Frontal cortex (tissue), 4 donors: ENCODE results near the gene DPP3. TPM values are rescaled to one million over a fixed set of nuclear protein-coding genes. Genes with fewer than 3 reads are reported as not detected.
"Not testable (repeated sequence)": the region's sequence is repeated elsewhere in the genome, so short reads cannot be mapped to it uniquely, and the experiment has no call there.

Experiments used
- DNase-seq, 2 donors: peaks; one replicate each; pipeline ENCODE4 v3.0.0; 2012; ENCODE audit warnings: low spot score in 2 of 2
- FAIRE-seq: peaks from 2 replicates; lab custom pipeline; 2012; peaks lifted over from hg19 to GRCh38; lab: Jason Lieb, UNC
- total RNA-seq: library from RNA; depleted of rRNA; stranded (reverse); fragments of >200 nt; gene quantifications from one replicate; pipeline ENCODE4 v1.2.3, GENCODE V29; 2014
- donor health status: control.
- donor health status: control.
- donor health status: control.

Gene DPP3
- total RNA-seq, 1 donor from 2014 or later, result 39.1 TPM

DNA sequence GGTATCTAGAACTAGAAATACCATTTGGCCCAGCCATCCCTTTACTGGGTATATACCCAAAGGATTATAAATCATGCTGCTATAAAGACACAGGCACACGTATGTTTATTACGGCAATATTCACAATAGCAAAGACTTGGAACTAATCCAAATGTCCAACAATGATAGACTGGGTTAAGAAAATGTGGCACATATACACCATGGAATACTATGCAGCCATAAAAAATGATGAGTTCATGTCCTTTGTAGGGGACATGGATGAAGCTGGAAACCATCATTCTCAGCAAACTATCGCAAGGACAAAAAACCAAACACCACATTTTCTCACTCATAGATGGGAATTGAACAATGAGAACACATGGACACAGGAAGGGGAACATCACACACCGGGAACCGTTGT is 16.1 kb upstream of the DPP3 start:
- not testable (repeated sequence) for FAIRE-seq, DNase-seq

DNA sequence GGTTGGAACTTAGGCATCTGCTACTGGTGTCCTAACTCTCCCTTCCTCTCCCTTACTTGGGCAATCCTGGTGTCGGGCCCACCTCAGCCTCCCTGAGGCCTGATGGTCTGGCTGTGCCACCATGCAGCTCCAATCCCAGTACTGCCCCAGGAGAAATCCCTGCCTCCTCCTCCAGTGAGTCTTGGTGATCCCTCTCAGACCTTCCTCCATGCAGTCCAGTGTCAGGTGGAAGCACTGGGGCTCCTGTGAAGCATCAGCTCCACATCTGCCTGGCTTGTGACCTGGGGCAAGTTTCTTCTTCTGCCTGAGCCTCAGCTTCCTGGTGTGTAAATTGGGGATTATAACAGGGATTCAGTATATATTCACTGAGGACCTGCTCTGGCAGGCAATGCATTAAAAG is 15.3 kb upstream of the DPP3 start:
- no peak for DNase-seq
- FAIRE-seq, result no peak

DNA sequence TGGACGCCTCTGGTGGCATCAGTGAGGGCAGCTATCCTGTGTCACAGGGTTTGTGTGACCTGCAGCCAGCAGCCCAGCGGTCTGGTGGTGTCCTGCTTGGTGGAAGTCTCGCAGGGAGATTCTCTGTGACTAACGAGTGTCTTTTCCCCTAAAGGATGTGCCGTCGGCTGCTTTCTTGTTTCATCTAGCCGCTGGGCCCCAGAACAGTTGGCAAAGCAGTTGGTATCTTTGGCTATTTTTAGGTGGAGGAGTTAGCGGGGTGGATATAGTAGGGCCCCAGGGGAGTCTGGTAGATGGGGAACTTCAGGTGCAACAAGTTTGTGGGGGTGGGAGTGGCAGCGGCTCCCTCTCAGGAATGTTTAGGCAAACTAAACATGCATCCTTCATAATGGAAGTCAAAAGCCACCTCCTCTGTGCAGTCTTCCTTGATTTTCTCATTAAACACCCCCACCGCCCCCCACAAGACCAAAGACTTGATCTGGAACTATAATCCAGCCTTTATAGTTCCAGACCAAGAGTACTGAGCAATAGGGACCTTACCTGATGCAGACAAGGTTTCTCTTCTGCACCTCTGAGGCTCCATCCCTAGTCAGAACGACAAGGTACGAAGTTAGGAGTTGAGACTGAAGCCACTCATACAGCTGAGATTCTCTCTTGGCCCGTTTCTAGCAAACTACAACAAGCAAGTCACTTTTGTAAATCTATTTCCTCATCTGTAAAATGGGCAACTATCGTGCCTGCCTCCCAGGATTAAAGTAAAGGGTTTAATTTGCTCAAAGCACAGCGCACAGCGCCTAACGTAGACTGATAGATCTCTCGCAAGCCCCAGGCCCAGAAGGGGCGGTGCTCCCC is 14.6 kb upstream of the DPP3 start:
- DNase-seq, result no peak
- no peak for FAIRE-seq

DNA sequence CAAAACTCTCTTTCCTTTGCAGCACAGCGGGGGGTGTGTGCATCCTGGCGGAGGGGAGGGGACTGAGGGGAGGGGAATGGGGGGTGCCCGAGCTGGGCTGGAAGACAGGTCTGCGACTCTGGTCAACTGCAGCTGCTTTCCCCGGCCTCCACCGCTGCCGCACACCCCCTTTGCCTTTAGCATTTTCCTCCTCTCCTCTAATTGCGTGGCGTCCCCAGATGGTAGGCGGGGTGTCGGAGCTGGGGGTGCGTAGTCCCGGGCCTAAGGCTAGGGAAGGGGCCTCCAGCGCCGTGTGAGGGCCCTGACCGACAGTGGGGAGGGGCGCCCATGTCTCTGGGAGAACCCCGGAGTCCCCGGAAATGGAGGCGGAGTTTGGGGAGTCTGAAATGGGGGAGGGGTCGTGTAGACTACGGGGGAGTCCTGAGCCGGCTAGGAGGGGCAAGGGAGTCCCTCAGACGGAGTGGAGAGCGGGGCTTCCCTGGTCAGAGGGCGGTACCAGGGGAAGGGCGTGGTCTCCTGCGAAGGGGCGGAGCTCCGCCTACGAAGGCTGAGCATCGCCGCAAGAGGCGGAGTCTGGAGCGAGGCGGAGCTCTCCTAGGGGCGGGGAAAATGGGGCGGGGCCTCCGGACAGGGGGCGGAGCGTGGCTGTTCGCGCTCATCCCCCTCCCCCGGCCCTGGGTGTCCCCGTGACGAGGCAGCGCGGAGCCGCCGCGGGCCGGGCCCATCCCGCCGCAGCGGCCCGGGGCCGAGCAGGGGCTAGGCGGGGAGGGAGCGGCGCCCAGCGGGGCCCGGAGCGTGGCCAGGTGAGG is 13.8 kb upstream of the DPP3 start, which contains the start of gene PELI3:
PELI3 (plus strand) TSS at position 681 of the 809 bp plus-strand sequence. CDS start 1,224 bp downstream, outside the sequence.
- DNase-seq (peak; percentile 95 to 100), FAIRE-seq (no peak)

DNA sequence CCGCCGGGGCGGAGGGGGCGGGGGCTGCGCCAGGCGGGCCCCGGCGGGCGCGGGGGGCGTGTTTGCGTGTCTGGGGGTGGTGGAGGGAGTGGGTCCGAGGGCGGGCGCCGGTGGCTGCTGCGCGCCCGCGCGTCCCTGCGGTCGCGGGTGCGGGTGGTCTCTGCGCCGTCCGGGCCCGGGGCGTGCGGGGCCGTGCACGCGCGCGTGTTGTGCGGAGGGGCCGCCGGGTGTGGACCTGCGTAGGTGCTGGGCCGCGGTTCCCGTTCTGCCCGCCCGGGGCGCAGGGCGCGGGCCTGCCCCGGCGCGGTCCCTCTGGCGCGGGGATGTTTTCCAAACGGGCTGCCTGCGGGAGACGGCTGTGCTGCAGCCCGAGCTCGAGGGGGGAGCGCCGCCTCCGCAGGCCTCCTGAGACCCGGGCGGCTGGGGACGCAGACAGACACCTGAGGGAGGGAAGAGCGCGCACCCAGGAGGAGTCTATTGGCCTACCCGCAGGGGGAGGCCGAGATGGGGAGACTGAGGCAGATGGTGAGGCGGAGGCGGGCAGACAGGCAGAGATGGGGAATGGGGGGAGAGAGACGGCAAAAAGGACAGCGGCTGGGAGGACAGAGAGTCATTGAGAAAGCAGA is 13.1 kb upstream of the DPP3 start:
- FAIRE-seq (no peak), DNase-seq (peak in 1 of 2 donors; percentile 60)

DNA sequence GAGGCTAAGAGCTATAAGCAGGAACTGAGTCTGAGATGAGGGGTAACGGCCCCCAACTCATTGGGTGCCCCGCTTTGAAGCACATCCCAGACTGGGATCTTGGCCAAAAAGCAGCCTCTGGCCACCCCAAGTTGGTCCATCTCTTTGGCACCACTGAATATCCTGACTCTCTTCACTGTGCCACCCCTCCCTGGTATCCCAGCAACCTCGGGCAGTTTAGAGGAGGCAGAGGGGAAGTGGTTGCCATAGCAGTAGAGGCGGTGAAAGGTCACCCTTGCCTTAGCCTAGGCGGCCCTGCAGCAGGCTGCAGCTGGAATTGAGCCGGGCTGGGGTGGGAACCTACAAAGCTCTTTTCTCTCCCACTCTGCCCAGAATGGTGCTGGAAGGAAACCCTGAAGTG is 12.5 kb upstream of the DPP3 start:
- FAIRE-seq (no peak), DNase-seq (peak in 1 of 2 donors; percentile 61)

DNA sequence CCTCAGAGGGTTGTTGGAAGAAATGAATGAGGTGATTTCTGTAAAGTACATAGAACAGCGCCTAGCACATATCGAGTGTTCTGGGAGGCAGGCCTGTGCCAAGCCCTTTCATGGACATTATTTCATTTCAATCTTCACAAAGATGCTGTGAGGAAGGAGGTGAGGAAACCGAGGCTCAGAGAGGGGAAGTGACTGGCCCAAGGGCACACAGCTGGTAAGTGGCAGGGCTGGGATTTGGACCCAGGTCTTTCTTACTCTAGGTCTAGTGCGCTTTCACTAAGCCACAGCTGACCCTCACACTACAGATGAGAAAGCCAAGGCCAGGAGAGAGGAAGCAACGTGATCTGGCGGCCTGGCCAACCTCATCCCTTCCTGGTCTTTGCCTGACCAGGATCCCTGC is 11.5 kb upstream of the DPP3 start:
- FAIRE-seq (no peak), DNase-seq (no peak)

DNA sequence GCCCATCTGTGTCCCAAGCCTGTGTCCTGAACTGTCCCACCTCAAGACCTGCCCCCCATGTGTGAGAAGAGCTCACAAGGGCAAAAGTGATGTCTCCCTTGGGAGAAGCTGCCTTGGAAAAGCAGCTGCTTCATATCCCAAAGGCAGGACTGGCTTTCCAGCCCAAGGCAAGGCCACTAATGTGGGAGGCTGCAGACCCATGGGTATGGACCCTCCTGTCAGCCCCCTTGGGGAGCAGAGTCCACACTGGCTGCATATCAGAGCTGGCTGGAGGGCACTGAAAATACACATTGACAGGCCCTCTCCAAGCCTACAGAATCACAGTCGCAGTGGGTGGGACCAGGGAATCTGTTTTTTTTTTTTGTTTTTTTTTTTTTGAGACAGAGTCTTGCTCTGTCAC is 10.8 kb upstream of the DPP3 start:
- DNase-seq, result no peak
- FAIRE-seq, result no peak

DNA sequence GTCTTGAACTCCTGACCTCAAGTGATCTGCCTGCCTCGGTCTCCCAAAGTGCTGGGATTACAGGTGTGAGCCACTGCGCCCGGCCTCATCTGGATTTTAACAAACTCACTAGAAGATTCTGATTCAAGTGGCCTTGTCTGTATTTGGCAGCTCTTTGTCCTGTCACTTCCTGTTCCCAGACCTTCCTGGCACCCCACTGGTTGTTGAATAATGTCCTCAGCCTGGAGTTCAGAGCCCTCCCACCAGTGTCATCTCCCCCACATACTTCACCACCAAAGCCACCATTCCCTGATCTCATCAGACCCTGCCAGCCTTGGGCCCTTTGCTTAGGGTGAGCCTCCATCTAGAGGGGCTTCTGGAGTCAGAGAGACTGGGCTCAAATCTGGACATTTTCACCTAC is 10.2 kb upstream of the DPP3 start:
- FAIRE-seq, result no peak

DNA sequence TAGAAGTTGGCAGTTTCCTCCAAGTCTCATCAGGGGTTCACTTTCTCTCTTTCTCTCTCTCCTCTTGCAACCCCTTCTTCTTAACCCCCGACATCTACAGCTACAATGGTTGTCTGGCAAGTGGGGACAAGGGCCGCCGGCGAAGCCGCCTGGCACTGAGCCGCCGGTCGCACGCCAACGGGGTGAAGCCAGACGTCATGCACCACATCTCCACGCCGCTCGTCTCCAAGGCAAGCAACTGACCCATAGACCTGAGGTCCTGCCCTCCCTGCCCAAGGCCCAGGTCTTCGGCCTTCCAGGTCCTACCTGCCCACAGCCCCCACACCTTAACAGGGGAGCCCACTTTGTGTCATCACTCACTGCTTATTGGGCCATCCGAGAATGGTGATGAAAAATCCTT is 9.1 kb upstream of the DPP3 start:
- no peak for FAIRE-seq
- DNase-seq, result no peak

More for the DNA sequence above, 10.2 kb upstream of the DPP3 start:
- no peak for DNase-seq

DNA sequence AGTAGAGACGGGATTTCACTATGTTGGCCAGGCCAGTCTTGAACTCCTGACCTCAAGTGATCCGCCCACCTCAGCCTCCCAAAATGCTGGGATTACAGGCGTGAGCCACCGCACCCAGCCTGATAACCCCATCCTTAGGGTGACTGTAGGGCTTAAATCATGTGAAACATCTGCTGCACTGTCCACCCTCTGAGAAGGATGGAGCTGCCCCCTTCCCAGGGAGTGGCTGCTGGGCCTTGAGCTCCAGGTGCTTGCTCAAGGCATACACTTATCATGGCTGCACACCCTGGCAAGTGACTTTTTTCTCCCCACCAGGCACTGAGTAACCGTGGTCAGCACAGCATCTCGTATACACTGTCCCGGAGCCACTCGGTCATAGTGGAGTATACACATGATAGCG is 8.2 kb upstream of the DPP3 start:
- FAIRE-seq (no peak), DNase-seq (no peak)

DNA sequence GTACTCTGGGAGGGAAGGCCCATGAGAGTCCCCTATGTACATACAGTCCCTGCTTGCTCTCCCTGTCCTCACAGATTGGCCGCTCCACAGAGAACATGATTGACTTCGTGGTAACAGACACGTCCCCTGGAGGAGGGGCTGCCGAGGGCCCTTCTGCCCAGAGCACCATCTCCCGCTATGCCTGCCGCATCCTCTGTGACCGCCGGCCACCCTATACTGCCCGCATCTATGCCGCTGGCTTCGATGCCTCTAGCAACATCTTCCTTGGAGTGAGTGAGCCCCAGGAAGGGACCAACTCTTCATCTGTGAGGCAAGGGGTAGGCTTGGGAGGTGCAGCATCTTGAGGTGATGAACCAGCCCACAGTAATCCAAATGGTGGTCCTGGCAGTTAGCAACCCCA is 7.1 kb upstream of the DPP3 start:
- DNase-seq, result no peak
- no peak for FAIRE-seq

DNA sequence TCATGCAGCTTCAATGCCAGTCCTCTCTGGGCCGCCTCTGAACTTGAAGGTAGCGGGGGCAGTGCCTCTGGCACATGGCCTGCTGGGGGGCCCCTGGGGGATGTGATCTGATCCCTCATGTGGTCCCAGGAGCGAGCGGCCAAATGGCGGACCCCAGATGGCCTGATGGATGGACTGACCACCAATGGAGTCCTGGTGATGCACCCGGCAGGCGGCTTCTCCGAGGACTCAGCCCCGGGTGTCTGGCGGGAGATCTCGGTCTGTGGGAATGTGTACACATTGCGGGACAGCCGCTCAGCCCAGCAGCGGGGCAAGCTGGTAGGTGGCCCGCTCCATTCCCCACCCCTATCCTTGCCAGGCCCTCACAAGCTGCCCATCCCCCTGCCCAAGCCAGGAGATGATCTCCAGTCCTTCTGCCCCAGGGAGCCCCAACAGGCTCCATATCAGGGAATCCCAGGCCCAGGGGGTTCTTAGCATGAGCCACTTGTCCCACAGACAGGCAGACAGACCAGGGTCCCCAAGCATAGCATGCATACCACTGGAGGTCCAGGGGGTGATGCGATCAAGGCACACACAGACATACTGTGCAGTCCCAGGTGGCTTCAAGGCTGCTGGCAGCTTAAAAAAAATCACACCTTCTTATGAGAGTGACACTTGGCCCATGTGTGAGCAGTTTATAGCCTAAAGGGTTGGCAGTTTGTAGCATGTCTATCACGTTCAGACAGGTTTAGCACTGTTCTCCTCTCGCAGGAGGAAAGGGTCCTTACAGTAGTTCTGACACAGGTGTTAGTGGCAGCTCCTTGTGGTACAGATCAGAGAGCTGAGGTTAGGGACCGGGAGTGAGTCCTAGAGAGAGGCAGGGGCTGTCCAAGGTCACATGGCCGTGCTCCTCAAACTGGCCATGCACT is 6.4 kb upstream of the DPP3 start:
- DNase-seq (no peak), FAIRE-seq (no peak)

DNA sequence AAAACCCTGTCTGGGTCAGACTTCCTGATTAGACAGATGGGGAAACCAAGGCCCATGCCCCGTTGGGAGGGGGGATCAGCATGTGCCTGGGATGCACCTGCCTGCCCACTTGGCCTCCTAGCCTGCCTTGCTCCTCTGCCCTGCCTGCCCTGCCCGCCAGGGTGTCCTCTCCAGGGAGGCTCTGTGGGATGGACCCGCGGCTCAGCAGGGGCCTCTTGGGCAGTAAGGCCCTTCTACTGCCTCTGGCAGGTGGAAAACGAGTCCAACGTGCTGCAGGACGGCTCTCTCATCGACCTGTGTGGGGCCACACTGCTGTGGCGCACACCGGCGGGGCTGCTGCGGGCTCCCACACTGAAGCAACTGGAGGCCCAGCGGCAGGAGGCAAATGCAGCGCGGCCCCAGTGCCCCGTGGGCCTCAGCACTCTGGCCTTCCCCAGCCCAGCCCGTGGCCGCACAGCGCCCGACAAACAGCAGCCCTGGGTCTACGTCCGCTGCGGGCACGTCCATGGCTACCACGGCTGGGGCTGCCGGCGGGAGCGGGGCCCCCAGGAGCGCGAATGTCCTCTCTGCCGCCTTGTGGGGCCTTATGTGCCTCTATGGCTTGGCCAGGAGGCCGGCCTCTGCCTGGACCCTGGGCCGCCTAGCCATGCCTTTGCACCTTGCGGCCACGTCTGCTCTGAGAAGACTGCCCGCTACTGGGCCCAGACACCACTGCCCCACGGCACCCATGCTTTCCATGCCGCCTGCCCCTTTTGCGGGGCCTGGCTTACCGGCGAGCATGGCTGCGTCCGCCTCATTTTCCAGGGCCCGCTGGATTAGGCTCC is 4.7 kb upstream of the DPP3 start:
- FAIRE-seq (no peak), DNase-seq (no peak)

DNA sequence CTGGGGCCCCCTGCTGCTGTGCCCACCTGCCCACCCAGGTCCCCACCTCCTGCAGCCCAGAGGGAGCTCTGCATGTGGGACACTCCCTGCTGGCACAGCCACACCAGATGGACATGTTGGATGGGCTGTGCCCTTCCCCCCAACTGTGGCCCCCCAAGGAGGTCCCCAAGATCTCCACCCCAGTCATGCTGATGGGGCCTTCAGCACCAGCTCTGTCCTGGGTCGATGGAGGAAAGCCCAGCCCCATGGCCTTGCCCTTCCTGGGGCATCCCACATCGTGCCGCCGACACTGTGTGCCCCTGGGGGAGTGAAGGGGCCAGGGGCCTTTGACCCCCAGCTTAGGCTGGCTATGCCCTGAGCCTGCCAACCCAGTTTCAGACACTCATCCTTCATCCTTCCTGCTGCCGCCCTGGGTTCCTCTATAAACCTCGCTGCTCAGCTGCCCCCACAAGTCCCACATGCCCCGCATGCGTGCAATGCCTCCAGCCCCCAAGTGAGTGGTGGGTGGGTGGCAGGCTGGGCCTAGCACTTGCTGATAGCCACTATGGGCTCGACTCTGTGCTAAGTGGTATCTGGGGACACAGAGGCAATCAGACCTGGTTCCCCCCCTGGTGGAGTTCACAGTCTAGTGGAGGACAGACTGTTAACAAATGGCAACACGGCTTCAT is 3.9 kb upstream of the DPP3 start:
- no peak for DNase-seq
- no peak for FAIRE-seq

DNA sequence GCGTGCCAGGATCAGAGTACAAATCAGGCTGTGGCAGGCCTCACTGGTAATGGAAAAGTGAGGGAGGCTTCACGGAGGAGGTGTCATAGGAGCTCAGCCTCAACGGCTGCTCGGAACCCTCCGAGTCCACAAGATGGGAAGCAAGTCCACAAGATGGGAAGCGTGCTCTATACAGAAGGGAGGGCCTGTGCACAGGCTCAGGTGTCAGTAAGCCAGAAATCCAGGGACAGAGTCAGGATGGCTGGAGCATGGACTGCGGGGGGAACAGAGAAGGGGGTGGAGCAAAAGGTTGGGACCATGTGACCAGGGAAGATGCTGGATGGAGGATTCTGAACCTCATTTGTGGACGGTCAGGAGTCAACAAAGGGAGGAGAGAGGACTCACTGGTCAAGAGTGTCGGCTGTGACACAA is 3.4 kb upstream of the DPP3 start:
- no peak for FAIRE-seq
- DNase-seq, result peak in 1 of 2 donors; percentile 54

DNA sequence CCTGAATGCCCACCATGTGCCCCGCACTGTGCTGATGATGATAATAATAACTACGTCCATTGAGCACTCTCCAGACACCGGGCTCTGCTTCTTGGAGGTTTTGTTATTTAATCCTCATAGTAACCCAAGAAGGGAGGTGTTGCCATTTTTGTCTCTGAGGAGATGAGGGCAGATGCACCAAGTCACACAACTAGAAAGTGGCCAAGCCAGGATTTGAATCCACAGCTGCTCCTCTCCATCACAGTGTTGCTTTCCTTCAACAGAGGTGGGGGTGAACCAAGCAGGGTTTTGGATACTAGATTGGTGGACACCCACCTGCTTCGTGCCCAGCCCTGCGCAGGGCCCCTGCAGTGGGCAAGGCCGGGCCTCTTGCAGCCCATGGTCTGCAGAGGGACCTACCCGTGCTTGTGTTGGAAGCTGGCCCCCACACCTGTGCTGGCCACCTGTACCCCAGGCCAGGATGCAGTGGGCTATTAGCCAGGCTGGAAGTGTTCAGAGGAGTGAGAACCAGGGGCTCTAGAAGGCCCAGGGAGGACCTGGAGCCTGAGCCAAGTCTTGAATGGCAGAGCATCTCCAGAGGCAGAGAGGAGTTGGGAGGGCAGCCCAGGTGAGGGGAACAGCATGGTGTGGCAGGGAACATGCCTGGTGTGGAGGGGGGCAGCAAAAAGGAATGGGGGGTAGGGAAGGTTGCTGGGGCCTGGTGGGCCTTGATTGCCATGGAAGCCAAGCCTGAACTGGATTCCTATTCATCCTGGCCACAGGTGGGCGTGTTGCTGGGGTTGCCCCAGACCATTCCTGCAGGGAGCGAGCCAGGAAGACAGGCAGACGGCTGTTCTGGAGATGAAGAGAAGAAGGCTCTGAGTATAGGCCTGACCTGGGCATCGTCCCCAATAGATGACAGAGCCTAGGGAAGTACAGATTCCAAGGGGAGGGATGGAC is 2.7 kb upstream of the DPP3 start:
- FAIRE-seq (no peak), DNase-seq (no peak)
